Vagina (tissue), 2 donors: ENCODE data around the gene PPP1R9B. TPM values are rescaled to one million over a fixed set of nuclear protein-coding genes. Genes with fewer than 3 reads are reported as not detected.

Experiments used
- DNase-seq, 2 donors: peaks; one replicate each; pipeline ENCODE4 v3.0.0-alpha.2; 2017; ENCODE audit errors: extremely low spot score in 2 of 2
- H3K27ac ChIP-seq: fragments of 200-600 bp; sonication (generic); one replicate; pipeline ENCODE4 v1.5.1; 2019
- H3K27me3 ChIP-seq: fragments of 200-600 bp; sonication (generic); one replicate; pipeline ENCODE4 v1.5.1; 2019
- H3K36me3 ChIP-seq, 2 donors: fragments of 200-600 bp; sonication (generic); one replicate each; pipeline ENCODE4 v1.5.1; 2017 to 2019
- H3K4me1 ChIP-seq: fragments of 200-600 bp; sonication (generic); one replicate; pipeline ENCODE4 v1.5.1; 2019
- H3K4me3 ChIP-seq, 2 donors: fragments of 200-600 bp; sonication (generic); 1 replicate in 1 of 2; 2 replicates in 1 of 2; pipeline ENCODE4 v1.5.1; 2016 to 2019
- H3K9me3 ChIP-seq: fragments of 200-600 bp; sonication (generic); one replicate; pipeline ENCODE4 v1.5.1; 2019
- CTCF ChIP-seq, 3 experiments: fragments of 450-650 bp in 2 of 3; fragments of 200-600 bp in 1 of 3; sonication (generic) in 1 of 3; IDR thresholded peaks; one replicate each; pipeline ENCODE4 v1.5.1; 2017 to 2019; ENCODE audit warnings: antibody characterized with exemption in 3 of 3, mild to moderate bottlenecking in 2 of 3, moderate library complexity in 2 of 3
- POLR2A ChIP-seq, 2 donors: fragments of 450-650 bp; IDR thresholded peaks; one replicate each; pipeline ENCODE4 v1.6.1; 2017; ENCODE audit warnings: antibody characterized with exemption in 2 of 2, mild to moderate bottlenecking in 2 of 2, moderate library complexity in 2 of 2
- POLR2AphosphoS5 ChIP-seq, 2 donors: sonication (generic); formaldehyde crosslinking; IDR thresholded peaks; one replicate each; pipeline ENCODE4 v1.9.0; 2017; ENCODE audit warnings: antibody characterized with exemption in 2 of 2, mild to moderate bottlenecking in 2 of 2, low read depth in 1 of 2; ENCODE audit not compliant: insufficient read depth in 1 of 2
- intact Hi-C: fragments of 100-400 bp; cut with DNase I; formaldehyde crosslinking; loops from one replicate; pipeline ENCODE4 v1.15.1; 2023
- total RNA-seq: library from RNA; depleted of rRNA; stranded (reverse); fragments of >200 nt; gene quantifications from one replicate; pipeline ENCODE4 v1.2.3, GENCODE V29; 2016

The PPP1R9B gene
- total RNA-seq, 1 donor from 2014 or later = 37.6 TPM

DNA sequence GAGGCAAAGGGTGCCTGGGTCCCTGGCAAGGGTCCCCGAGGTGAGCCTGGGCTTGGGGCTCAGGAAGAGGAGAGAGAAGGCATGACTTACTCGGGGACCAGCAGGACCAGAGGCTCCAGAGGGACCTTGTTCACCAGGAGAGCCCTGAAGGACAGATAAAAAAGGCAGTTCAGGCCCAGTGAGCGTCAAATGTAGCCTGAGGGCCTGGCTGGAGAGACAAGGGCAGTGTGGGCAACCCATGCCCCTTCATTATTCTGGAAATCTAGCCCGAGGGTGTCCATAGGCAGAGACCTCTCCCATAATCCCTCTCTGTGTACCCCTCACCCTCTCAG, 36.9 kb upstream of the PPP1R9B start:
- H3K27ac ChIP-seq = peak overlapping the region; percentile 97
- peaks cover 81% of the 10 kb centered on the region for H3K4me1 ChIP-seq
- intact Hi-C loops = no loop called here
- no peaks in the 10 kb centered on the region for H3K27me3 ChIP-seq
- H3K4me3 ChIP-seq = no peak overlapping the region
- no peaks in the 10 kb centered on the region for H3K9me3 ChIP-seq
- TF ChIP-seq POLR2A (IDR thresholded peaks at IDR 0.05) = no peak
- no peak for TF ChIP-seq CTCF (IDR thresholded peaks at IDR 0.05)
- TF ChIP-seq POLR2AphosphoS5 (IDR thresholded peaks at IDR 0.05; ENCODE audit: insufficient read depth in 1 of 2, low read depth in 1 of 2) = no peak
- H3K36me3 ChIP-seq = peaks cover 0 to 52% of the 10 kb centered on the region in 2 donors
- DNase-seq = no peak

- Histone ChIP-seq H3K27ac (peak overlapping the region; percentile 97), H3K4me1 (peaks cover 81% of the 10 kb centered on the region), H3K27me3 (no peaks in the 10 kb centered on the region), H3K9me3 (no peaks in the 10 kb centered on the region), H3K36me3 (peaks cover 0 to 47% of the 10 kb centered on the region in 2 donors), H3K4me3 (no peak overlapping the region)
- no peak for TF ChIP-seq CTCF (IDR thresholded peaks at IDR 0.05)
- no peak for TF ChIP-seq POLR2AphosphoS5 (IDR thresholded peaks at IDR 0.05; ENCODE audit: insufficient read depth in 1 of 2, low read depth in 1 of 2)
- no peak for TF ChIP-seq POLR2A (IDR thresholded peaks at IDR 0.05)
- no peak for DNase-seq
- intact Hi-C loops = no loop called here
These were observed 36.4 kb upstream of the PPP1R9B start for GRCh38 chr17:50186661-50187393.

GRCh38 chr17:50185631-50186471, 35.4 kb upstream of the PPP1R9B start:
- intact Hi-C loops = no loop called here
- Histone ChIP-seq H3K27me3 (no peaks in the 10 kb centered on the region), H3K36me3 (peaks cover 0 to 40% of the 10 kb centered on the region in 2 donors), H3K27ac (peak overlapping the region; percentile 97), H3K4me3 (no peak overlapping the region), H3K9me3 (no peaks in the 10 kb centered on the region), H3K4me1 (peaks cover 79% of the 10 kb centered on the region)
- DNase-seq = no peak
- TF ChIP-seq POLR2A (IDR thresholded peaks at IDR 0.05) = no peak
- TF ChIP-seq POLR2AphosphoS5 (IDR thresholded peaks at IDR 0.05; ENCODE audit: insufficient read depth in 1 of 2, low read depth in 1 of 2) = peak in 1 of 2 donors; percentile 44

DNA sequence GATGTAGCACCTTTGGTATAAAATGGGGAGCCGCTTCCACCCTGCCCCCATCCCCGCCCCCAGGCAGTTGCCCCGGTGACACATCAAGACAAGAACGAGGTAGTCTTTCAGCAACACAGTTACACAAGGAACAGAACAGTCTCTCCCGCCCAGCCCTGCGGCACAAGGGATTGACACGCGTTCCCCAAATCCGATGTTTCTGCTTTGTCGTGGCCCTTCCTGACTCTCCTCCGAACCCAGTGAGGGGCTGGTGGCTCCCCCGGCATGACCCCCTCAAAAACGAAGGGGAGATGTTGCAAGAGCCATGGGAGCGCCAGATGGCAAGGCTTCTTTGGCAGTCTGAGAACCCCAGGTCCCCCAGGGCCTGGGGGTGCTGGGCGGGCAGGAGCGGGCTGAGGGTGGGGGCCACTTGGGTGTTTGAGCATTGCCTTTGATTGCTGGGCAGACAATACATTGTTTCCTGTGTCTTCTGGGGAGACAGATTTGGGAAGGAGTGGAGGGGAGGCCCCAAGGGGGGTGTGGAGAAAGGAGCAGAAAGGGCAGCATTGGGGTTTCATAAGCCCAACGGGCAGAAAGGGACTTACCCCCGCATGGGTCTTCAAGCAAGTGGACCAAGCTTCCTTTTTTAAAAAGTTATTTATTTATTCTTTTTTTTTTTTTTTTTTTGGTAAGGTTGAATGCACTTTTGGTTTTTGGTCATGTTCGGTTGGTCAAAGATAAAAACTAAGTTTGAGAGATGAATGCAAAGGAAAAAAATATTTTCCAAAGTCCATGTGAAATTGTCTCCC, 34.3 kb upstream of the PPP1R9B start:
- peaks cover 70% of the 10 kb centered on the region for H3K4me1 ChIP-seq
- no peak for DNase-seq
- H3K9me3 ChIP-seq = no peaks in the 10 kb centered on the region
- peaks cover 0 to 30% of the 10 kb centered on the region in 2 donors for H3K36me3 ChIP-seq
- no peaks in the 10 kb centered on the region for H3K27me3 ChIP-seq
- H3K4me3 ChIP-seq = no peak overlapping the region
- peak overlapping the region; percentile 97 for H3K27ac ChIP-seq
- intact Hi-C loops = no loop called here
- TF ChIP-seq CTCF (IDR thresholded peaks at IDR 0.05) (no peak), POLR2AphosphoS5 (IDR thresholded peaks at IDR 0.05; ENCODE audit: insufficient read depth in 1 of 2, low read depth in 1 of 2) (peak in 1 of 2 donors; percentile 75)

DNA sequence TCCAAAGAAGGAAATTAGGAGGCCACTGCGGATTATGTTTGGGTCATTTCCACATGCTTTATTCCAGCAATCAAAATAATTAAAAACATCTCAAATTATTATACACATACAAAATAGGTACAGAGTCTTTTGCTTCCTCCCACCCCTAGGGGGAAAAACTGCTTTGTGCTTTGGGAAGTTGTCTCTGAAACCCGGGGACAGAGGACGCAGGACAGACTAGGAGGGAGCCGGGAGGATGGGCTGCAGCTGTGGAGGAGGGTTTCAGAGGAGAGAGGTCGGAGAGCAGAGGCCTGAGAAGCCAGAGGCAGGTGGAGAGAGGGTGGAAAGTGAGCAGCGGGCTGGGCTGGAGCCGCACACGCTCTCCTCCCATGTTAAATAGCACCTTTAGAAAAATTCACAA, 33.6 kb upstream of the PPP1R9B start:
- peak overlapping the region; percentile 97 for H3K27ac ChIP-seq
- no peak overlapping the region for H3K4me3 ChIP-seq
- peaks cover 62% of the 10 kb centered on the region for H3K4me1 ChIP-seq

More for the DNA sequence above, 33.6 kb upstream of the PPP1R9B start:
- intact Hi-C loops = no loop called here
- no peaks in the 10 kb centered on the region for H3K9me3 ChIP-seq
- H3K36me3 ChIP-seq = peaks cover 0 to 22% of the 10 kb centered on the region in 2 donors
- TF ChIP-seq POLR2A (IDR thresholded peaks at IDR 0.05) (no peak), CTCF (IDR thresholded peaks at IDR 0.05) (no peak), POLR2AphosphoS5 (IDR thresholded peaks at IDR 0.05; ENCODE audit: insufficient read depth in 1 of 2, low read depth in 1 of 2) (no peak)
- no peak for DNase-seq
- H3K27me3 ChIP-seq = no peaks in the 10 kb centered on the region
